Measurements from ENCODE around the gene RNF167. TPM values are rescaled to one million over a fixed set of nuclear protein-coding genes. Genes with fewer than 3 reads are reported as not detected.

The RNF167 gene
- total RNA-seq, 1 experiment from 2014 or later: 135 TPM

- intact Hi-C loops (cut with micrococcal nuclease; ENCODE audit: unreplicated experiment): loop anchor here (10.0 kb wide), 1 partner anchor 112 kb away; the partner anchor contains the start of gene MINK1
- H3K9me3 ChIP-seq (ENCODE audit: insufficient read depth, low read depth): no peaks in the 10 kb centered on the region
- peaks cover 39% of the 10 kb centered on the region for H4K20me1 ChIP-seq (ENCODE audit: insufficient read depth)
- peak overlapping the region; percentile 99 for H3K27ac ChIP-seq
- no peak overlapping the region for H2AFZ ChIP-seq
- no TSS peak for BruUV-seq (replicated peaks)
- H3F3A ChIP-seq (ENCODE audit: insufficient read depth, low read depth): peaks cover 90% of the 10 kb centered on the region
- POLR2A ChIA-PET (ENCODE audit: unreplicated experiment): interaction anchor here (3.0 kb wide), 1 partner anchor 21 kb away, joined by 42 read pairs; the partner anchor contains the start of gene SPAG7
- CTCF ChIA-PET: no interaction called here
- no peak for DNase-seq
- peak overlapping the region; percentile 84 for H3K4me2 ChIP-seq
- H3K36me3 ChIP-seq (ENCODE audit: low read depth): peaks cover 29% of the 10 kb centered on the region
- peaks cover 39% of the 10 kb centered on the region for H3K4me1 ChIP-seq (replicated peaks; ENCODE audit: insufficient read depth)
- no peak for TF ChIP-seq EZH2 (IDR thresholded peaks at IDR 0.05; ENCODE audit: low read depth)
- TF ChIP-seq, protein P1, sequence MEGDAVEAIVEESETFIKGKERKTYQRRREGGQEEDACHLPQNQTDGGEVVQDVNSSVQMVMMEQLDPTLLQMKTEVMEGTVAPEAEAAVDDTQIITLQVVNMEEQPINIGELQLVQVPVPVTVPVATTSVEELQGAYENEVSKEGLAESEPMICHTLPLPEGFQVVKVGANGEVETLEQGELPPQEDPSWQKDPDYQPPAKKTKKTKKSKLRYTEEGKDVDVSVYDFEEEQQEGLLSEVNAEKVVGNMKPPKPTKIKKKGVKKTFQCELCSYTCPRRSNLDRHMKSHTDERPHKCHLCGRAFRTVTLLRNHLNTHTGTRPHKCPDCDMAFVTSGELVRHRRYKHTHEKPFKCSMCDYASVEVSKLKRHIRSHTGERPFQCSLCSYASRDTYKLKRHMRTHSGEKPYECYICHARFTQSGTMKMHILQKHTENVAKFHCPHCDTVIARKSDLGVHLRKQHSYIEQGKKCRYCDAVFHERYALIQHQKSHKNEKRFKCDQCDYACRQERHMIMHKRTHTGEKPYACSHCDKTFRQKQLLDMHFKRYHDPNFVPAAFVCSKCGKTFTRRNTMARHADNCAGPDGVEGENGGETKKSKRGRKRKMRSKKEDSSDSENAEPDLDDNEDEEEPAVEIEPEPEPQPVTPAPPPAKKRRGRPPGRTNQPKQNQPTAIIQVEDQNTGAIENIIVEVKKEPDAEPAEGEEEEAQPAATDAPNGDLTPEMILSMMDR (conservative IDR thresholded peaks at IDR 0.05): no peak
- no peaks in the 10 kb centered on the region for H3K9me2 ChIP-seq (ENCODE audit: insufficient read depth)
- H3K27me3 ChIP-seq (ENCODE audit: insufficient read depth, low read depth): no peaks in the 10 kb centered on the region
- peak overlapping the region; percentile 99 for H3K4me3 ChIP-seq
- peaks cover 71% of the 10 kb centered on the region for H3K79me2 ChIP-seq (ENCODE audit: low read depth)
These were observed 6.9 kb downstream of the RNF167 start for GRCh38 chr17:4947010-4947410.

GRCh38 chr17:4947411-4948165 is 7.5 kb downstream of the RNF167 start:
- Histone ChIP-seq H3K4me2 (peak overlapping the region; percentile 84), H3K4me3 (peak overlapping the region; percentile 99), H3K9me3 (ENCODE audit: insufficient read depth, low read depth) (no peaks in the 10 kb centered on the region), H3K27me3 (ENCODE audit: insufficient read depth, low read depth) (no peaks in the 10 kb centered on the region), H2AFZ (peak overlapping the region; percentile 78; the same call in 1 of the 2 replicates), H3K36me3 (ENCODE audit: low read depth) (peaks cover 28% of the 10 kb centered on the region), H4K20me1 (ENCODE audit: insufficient read depth) (peaks cover 39% of the 10 kb centered on the region), H3K4me1 (replicated peaks; ENCODE audit: insufficient read depth) (peaks cover 39% of the 10 kb centered on the region), H3K9me2 (ENCODE audit: insufficient read depth) (no peaks in the 10 kb centered on the region), H3K27ac (peak overlapping the region; percentile 99), H3F3A (ENCODE audit: insufficient read depth, low read depth) (peaks cover 85% of the 10 kb centered on the region), H3K79me2 (ENCODE audit: low read depth) (peaks cover 65% of the 10 kb centered on the region)
- no peak for TF ChIP-seq EZH2 (IDR thresholded peaks at IDR 0.05; ENCODE audit: low read depth)
- TF ChIP-seq, protein P1 (conservative IDR thresholded peaks at IDR 0.05): no peak
- CTCF ChIA-PET: interaction anchor here (0.6 kb wide), 1 partner anchor 39 kb away, joined by 3 read pairs; no protein-coding TSS in a partner anchor
- intact Hi-C loops (cut with micrococcal nuclease; ENCODE audit: unreplicated experiment): loop anchor here (1.0 to 10.0 kb wide), 3 partner anchors 39 to 113 kb away; partner anchors contain the start of genes INCA1, KIF1C and MINK1
- no TSS peak for BruUV-seq (replicated peaks)
- peak in 1 of 2 experiments; percentile 58 for DNase-seq
- POLR2A ChIA-PET (ENCODE audit: unreplicated experiment): interaction anchor here (0.6 to 3.0 kb wide), 4 partner anchors 7 to 157 kb away, joined by 3 to 42 read pairs (median 8); partner anchors contain the start of genes RNF167, SLC25A11 and SPAG7

GRCh38 chr17:4948166-4948930 is 8.3 kb downstream of the RNF167 start, which contains the start of gene PFN1:
Gene PFN1, minus strand, starts transcription at chr17:4948530. Its CDS starts 136 bp downstream, at chr17:4948394.
- peaks cover 57% of the 10 kb centered on the region for H3K79me2 ChIP-seq (ENCODE audit: low read depth)
- peaks cover 39% of the 10 kb centered on the region for H3K4me1 ChIP-seq (replicated peaks; ENCODE audit: insufficient read depth)
- intact Hi-C loops (cut with micrococcal nuclease; ENCODE audit: unreplicated experiment): loop anchor here (1.0 to 10.0 kb wide), 3 partner anchors 40 to 114 kb away; partner anchors contain the start of genes INCA1, KIF1C and MINK1
- TF ChIP-seq, protein P1 (conservative IDR thresholded peaks at IDR 0.05): no peak
- no peak for TF ChIP-seq EZH2 (IDR thresholded peaks at IDR 0.05; ENCODE audit: low read depth)
- H3K9me2 ChIP-seq (ENCODE audit: insufficient read depth): no peaks in the 10 kb centered on the region
- H2AFZ ChIP-seq: peak within 1 kb of the TSS; percentile 78
- no peaks in the 10 kb centered on the region for H3K27me3 ChIP-seq (ENCODE audit: insufficient read depth, low read depth)
- H3K27ac ChIP-seq: peak within 1 kb of the TSS; percentile 99
- H3K9me3 ChIP-seq (ENCODE audit: insufficient read depth, low read depth): no peaks in the 10 kb centered on the region
- no TSS peak for BruUV-seq (replicated peaks)
- CTCF ChIA-PET: interaction anchor here (0.6 kb wide), 2 partner anchors 40 to 156 kb away, joined by 3 read pairs; no protein-coding TSS in a partner anchor
- H3K36me3 ChIP-seq (ENCODE audit: low read depth): peaks cover 25% of the 10 kb centered on the region
- H3K4me3 ChIP-seq: peak within 1 kb of the TSS; percentile 99
- POLR2A ChIA-PET (ENCODE audit: unreplicated experiment): interaction anchor here (0.6 to 3.0 kb wide), 6 partner anchors 8 to 158 kb away, joined by 3 to 42 read pairs (median 4); partner anchors contain the start of genes RNF167, SLC25A11 and SPAG7
- H3F3A ChIP-seq (ENCODE audit: insufficient read depth, low read depth): peaks cover 84% of the 10 kb centered on the region
- DNase-seq: peak; percentile 82 to 89
- H3K4me2 ChIP-seq: peak within 1 kb of the TSS; percentile 84
- peaks cover 39% of the 10 kb centered on the region for H4K20me1 ChIP-seq (ENCODE audit: insufficient read depth)
